Suprapubic skin (tissue), 3 donors: ENCODE measurements around the gene TRAF3.

Experiments used
- CTCF ChIP-seq, 2 donors: fragments of 200-600 bp in 1 of 2; fragments of 450-650 bp in 1 of 2; sonication (generic) in 1 of 2; IDR thresholded peaks; one replicate each; pipeline ENCODE4 v1.5.1; 2016 to 2019; ENCODE audit warnings: antibody characterized with exemption in 2 of 2, mild to moderate bottlenecking in 1 of 2, moderate library complexity in 1 of 2
- POLR2A ChIP-seq, 2 donors: fragments of 450-650 bp; IDR thresholded peaks; one replicate each; pipeline ENCODE4 v1.6.1; 2017; ENCODE audit warnings: antibody characterized with exemption in 2 of 2, mild to moderate bottlenecking in 2 of 2, moderate library complexity in 2 of 2

DNA sequence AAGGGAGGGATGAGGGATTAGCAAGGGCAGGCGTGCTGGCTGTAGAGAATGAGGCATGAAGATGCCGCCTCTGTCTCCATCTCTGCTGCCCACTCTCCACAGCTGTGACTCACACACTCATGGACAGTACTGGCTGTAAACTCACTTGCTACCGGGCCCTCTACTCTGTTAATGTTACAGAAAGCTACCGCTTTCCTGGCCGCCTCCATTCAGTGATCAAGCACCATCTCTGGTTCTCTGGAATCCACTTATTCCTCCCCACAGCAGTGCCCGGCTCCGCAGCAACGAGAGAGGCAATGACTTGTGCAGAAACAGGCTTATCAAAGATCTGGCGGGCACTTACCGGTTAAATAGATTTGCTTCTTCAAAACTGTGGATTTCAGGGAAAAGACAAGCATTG, 180.0 kb downstream of the TRAF3 start:
- TF ChIP-seq CTCF (IDR thresholded peaks at IDR 0.05) = no peak
- no peak for TF ChIP-seq POLR2A (IDR thresholded peaks at IDR 0.05)
